ENCODE measurements around the gene UTP3. TPM values are rescaled to one million over a fixed set of nuclear protein-coding genes. Genes with fewer than 3 reads are reported as not detected.
A peak's percentile ranks its signal among the peaks of the same experiment; 100 is the strongest.

Gene UTP3
- total and polyA plus RNA-seq, 2 experiments from 2014 or later = 19.2 to 27.1 TPM

DNA sequence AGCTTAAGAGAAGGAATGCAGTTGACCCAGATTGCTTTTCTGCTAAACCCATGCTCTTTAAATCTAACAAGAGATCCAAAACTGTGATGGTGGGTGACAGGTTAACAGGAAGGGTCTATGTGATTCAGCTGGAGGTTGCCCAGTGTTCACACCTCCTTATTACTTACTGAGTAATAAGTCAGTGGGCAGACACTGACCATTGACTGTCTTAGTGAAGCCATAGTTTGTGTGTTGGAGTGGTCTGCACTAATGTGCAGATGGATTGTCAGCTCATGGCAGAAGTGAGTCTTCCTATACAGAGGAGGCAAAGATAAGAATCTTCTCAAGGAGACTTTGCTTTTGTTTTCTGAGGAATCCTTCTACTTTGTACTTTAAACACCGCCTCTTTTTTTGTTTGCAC is 18.2 kb downstream of the UTP3 start:
- peak; percentile 52 for DNase-seq
- in situ Hi-C loops (cut with MboI) = no loop called here
- peak overlapping the region; percentile 94 for H2AFZ ChIP-seq
- H3K36me3 ChIP-seq (ENCODE audit: low read depth) = no peaks in the 10 kb centered on the region
- peak overlapping the region; percentile 91 for H3K4me3 ChIP-seq
- H3K27ac ChIP-seq = peak overlapping the region; percentile 76
- TF ChIP-seq EZH2phosphoT487 (IDR thresholded peaks at IDR 0.05; ENCODE audit: insufficient read depth, low read depth) (no peak), EZH2 (IDR thresholded peaks at IDR 0.05; ENCODE audit: insufficient read depth, poor library complexity, severe bottlenecking) (no peak)
- H3K9ac ChIP-seq = peak overlapping the region; percentile 89
- H3K9me3 ChIP-seq (ENCODE audit: low read depth) = no peaks in the 10 kb centered on the region
- H3F3A ChIP-seq (ENCODE audit: insufficient read depth) = peaks cover 35% of the 10 kb centered on the region
- H3K79me2 ChIP-seq (ENCODE audit: insufficient read depth) = peaks cover 56% of the 10 kb centered on the region
- H3K9me2 ChIP-seq (ENCODE audit: insufficient read depth) = no peaks in the 10 kb centered on the region
- H3K4me1 ChIP-seq (ENCODE audit: insufficient read depth) = peaks cover 22% of the 10 kb centered on the region
- WGBS, 2 experiments (ENCODE audit: low coverage in 1 of 2, low lambda C conversion rate in 2 of 2, missing lambda C conversion rate in 2 of 2) = 57 to 68% methylated on average over 1 of the region's 1 CpG
- no peaks in the 10 kb centered on the region for H4K20me1 ChIP-seq (ENCODE audit: insufficient read depth)
- peak overlapping the region; percentile 95 for H3K4me2 ChIP-seq (ENCODE audit: unreplicated experiment)
- no peaks in the 10 kb centered on the region for H3K27me3 ChIP-seq (replicated peaks; ENCODE audit: insufficient read depth)

DNA sequence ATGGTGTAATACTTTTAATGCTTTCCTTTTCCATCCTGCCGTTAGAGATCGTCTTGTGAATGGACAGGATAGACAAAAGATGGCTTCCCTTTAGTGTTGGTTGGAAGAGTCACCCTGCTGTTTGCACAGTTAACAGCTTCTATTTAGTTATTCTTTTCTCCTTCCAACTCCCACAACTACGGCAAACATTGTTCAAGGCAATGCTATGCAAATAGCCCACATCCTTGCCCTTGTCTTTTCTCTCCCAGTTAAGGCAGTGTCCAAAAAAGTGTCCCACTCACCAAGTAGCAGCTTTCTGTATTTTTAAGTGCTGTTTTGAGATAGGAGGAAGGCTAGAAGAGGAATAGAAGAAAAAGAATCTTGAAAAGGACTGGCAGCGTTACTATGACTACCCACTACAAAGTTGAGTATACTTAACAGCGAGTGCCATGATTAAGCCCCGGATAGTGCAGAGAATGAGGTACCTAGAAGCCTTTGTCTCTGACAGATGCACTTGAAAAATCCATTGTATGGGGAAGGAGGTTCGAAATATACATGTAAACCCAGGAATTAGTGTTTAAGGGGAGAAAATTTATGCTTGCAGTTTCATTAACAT is 21.4 kb downstream of the UTP3 start:
- no peaks in the 10 kb centered on the region for H3K9me2 ChIP-seq (ENCODE audit: insufficient read depth)
- peaks cover 16% of the 10 kb centered on the region for H3K4me1 ChIP-seq (ENCODE audit: insufficient read depth)
- H3K27me3 ChIP-seq (replicated peaks; ENCODE audit: insufficient read depth) = no peaks in the 10 kb centered on the region
- H3K9ac ChIP-seq = no peak overlapping the region
- no peak overlapping the region for H3K27ac ChIP-seq
- TF ChIP-seq EZH2 (IDR thresholded peaks at IDR 0.05; ENCODE audit: insufficient read depth, poor library complexity, severe bottlenecking) = no peak
- no peak for TF ChIP-seq EZH2phosphoT487 (IDR thresholded peaks at IDR 0.05; ENCODE audit: insufficient read depth, low read depth)
- peaks cover 88% of the 10 kb centered on the region for H3K79me2 ChIP-seq (ENCODE audit: insufficient read depth)
- no peak for DNase-seq
- H3K9me3 ChIP-seq (ENCODE audit: low read depth) = no peaks in the 10 kb centered on the region
- peaks cover 21% of the 10 kb centered on the region for H3F3A ChIP-seq (ENCODE audit: insufficient read depth)
- H4K20me1 ChIP-seq (ENCODE audit: insufficient read depth) = no peaks in the 10 kb centered on the region
- H3K36me3 ChIP-seq (ENCODE audit: low read depth) = no peaks in the 10 kb centered on the region
- in situ Hi-C loops (cut with MboI) = no loop called here
- WGBS, 2 experiments (ENCODE audit: low coverage in 1 of 2, low lambda C conversion rate in 2 of 2, missing lambda C conversion rate in 2 of 2) = 94 to 97% methylated on average over 7 of the region's 7 CpGs
- H3K4me3 ChIP-seq = no peak overlapping the region
- no peak overlapping the region for H2AFZ ChIP-seq
- no peak overlapping the region for H3K4me2 ChIP-seq (ENCODE audit: unreplicated experiment)

DNA sequence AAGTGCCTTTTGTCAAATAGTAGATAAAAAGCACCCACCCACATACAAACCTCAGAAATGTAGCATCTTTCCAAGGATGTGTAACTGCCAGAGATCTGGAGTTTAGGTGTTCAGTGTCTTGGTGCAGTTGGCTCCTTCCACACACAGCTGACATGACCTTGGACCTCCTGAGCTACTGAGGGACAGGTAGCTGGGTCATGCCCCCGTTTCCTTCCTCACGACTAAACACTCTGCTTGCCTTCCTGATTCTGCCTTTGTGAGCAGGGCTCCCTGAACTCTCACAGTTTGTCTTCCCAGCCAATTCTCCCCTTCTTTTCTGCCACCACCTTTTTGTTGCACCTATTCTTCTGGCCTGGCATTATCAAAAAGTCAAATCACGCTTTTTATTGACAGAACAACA is 23.3 kb downstream of the UTP3 start:
- H3K4me3 ChIP-seq = no peak overlapping the region
- peaks cover 100% of the 10 kb centered on the region for H3K79me2 ChIP-seq (ENCODE audit: insufficient read depth)
- 85 to 91% methylated on average over 3 of the region's 3 CpGs for WGBS, 2 experiments (ENCODE audit: low coverage in 1 of 2, low lambda C conversion rate in 2 of 2, missing lambda C conversion rate in 2 of 2)
- TF ChIP-seq EZH2phosphoT487 (IDR thresholded peaks at IDR 0.05; ENCODE audit: insufficient read depth, low read depth) = no peak
- TF ChIP-seq EZH2 (IDR thresholded peaks at IDR 0.05; ENCODE audit: insufficient read depth, poor library complexity, severe bottlenecking) = no peak
- H3K27me3 ChIP-seq (replicated peaks; ENCODE audit: insufficient read depth) = no peaks in the 10 kb centered on the region
- H2AFZ ChIP-seq = no peak overlapping the region
- no peak overlapping the region for H3K4me2 ChIP-seq (ENCODE audit: unreplicated experiment)
- no peaks in the 10 kb centered on the region for H3K9me2 ChIP-seq (ENCODE audit: insufficient read depth)
- DNase-seq = no peak
- H3F3A ChIP-seq (ENCODE audit: insufficient read depth) = peaks cover 12% of the 10 kb centered on the region
- H3K36me3 ChIP-seq (ENCODE audit: low read depth) = no peaks in the 10 kb centered on the region
- H4K20me1 ChIP-seq (ENCODE audit: insufficient read depth) = no peaks in the 10 kb centered on the region
- H3K27ac ChIP-seq = no peak overlapping the region
- peaks cover 12% of the 10 kb centered on the region for H3K4me1 ChIP-seq (ENCODE audit: insufficient read depth)
- H3K9me3 ChIP-seq (ENCODE audit: low read depth) = no peaks in the 10 kb centered on the region
- in situ Hi-C loops (cut with MboI) = no loop called here
- no peak overlapping the region for H3K9ac ChIP-seq

DNA sequence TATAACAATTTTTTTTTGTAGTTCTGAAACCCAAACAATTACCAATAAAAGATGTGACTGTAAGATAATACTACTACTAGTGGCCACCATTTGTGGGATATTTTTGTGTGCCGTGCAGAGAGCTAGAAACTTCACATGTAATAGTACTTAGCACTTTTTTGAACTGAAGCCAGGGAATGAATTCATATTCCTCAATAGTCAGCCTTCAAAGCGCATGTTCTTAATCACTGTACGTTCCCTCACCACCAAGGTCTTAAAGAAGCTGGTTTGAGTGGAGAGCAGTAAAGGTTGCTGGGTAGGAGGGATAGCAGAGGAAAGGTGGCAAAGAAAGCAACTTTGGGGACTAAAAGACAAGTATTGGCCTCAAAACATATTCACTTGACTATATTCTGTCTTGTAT is 23.8 kb downstream of the UTP3 start:
- peak; percentile 41 for DNase-seq
- Histone ChIP-seq H4K20me1 (ENCODE audit: insufficient read depth) (no peaks in the 10 kb centered on the region), H3K9ac (no peak overlapping the region), H3K4me2 (ENCODE audit: unreplicated experiment) (no peak overlapping the region), H3K79me2 (ENCODE audit: insufficient read depth) (peaks cover 100% of the 10 kb centered on the region), H2AFZ (no peak overlapping the region), H3K27me3 (replicated peaks; ENCODE audit: insufficient read depth) (no peaks in the 10 kb centered on the region), H3K9me2 (ENCODE audit: insufficient read depth) (no peaks in the 10 kb centered on the region), H3K9me3 (ENCODE audit: low read depth) (no peaks in the 10 kb centered on the region), H3K4me3 (no peak overlapping the region), H3K36me3 (ENCODE audit: low read depth) (no peaks in the 10 kb centered on the region), H3K4me1 (ENCODE audit: insufficient read depth) (peaks cover 6% of the 10 kb centered on the region), H3F3A (ENCODE audit: insufficient read depth) (peaks cover 7% of the 10 kb centered on the region), H3K27ac (no peak overlapping the region)
- TF ChIP-seq EZH2phosphoT487 (IDR thresholded peaks at IDR 0.05; ENCODE audit: insufficient read depth, low read depth) (no peak), EZH2 (IDR thresholded peaks at IDR 0.05; ENCODE audit: insufficient read depth, poor library complexity, severe bottlenecking) (no peak)
- in situ Hi-C loops (cut with MboI) = no loop called here
- WGBS, 2 experiments (ENCODE audit: low coverage in 1 of 2, low lambda C conversion rate in 2 of 2, missing lambda C conversion rate in 2 of 2) = 29 to 40% methylated on average over 3 of the region's 3 CpGs
